ENCODE measurements around the gene PDZD2.

- TF ChIP-seq POLR2A (IDR thresholded peaks at IDR 0.05) = no peak
- TF ChIP-seq CTCF (IDR thresholded peaks at IDR 0.05) = no peak
Measured at GRCh38 chr5:32087086-32088082, 448.5 kb downstream of the PDZD2 start.
